Renal cortical epithelial cell (primary cell): ENCODE results near the gene ARHGEF16. TPM values are rescaled to one million over a fixed set of nuclear protein-coding genes. Genes with fewer than 3 reads are reported as not detected.

Source experiments
- DNase-seq: peaks from one replicate; pipeline ENCODE4 v3.0.0-alpha.2; 2011; ENCODE audit warnings: low read depth
- total RNA-seq: library from RNA; depleted of rRNA; stranded (reverse); fragments of >200 nt; gene quantifications from 2 replicates; pipeline ENCODE4 v1.2.3, GENCODE V29; 2014

ARHGEF16 gene
- total RNA-seq, 1 donor from 2014 or later, result 6.4 TPM

GRCh38 chr1:3422638-3423037 is 31.8 kb upstream of the ARHGEF16 start:
- DNase-seq, result no peak

GRCh38 chr1:3423245-3423829 is 31.1 kb upstream of the ARHGEF16 start:
- no peak for DNase-seq

GRCh38 chr1:3423896-3424611 is 30.4 kb upstream of the ARHGEF16 start:
- DNase-seq, result no peak

GRCh38 chr1:3425486-3426215 is 28.8 kb upstream of the ARHGEF16 start:
- DNase-seq, result no peak

- DNase-seq, result no peak
Observed at GRCh38 chr1:3426956-3427535, 27.4 kb upstream of the ARHGEF16 start.

GRCh38 chr1:3427711-3428704 is 26.5 kb upstream of the ARHGEF16 start:
- no peak for DNase-seq

GRCh38 chr1:3428899-3429298 is 25.6 kb upstream of the ARHGEF16 start:
- no peak for DNase-seq

- no peak for DNase-seq
Observed at GRCh38 chr1:3429320-3429719, 25.1 kb upstream of the ARHGEF16 start.

GRCh38 chr1:3429766-3430165 is 24.7 kb upstream of the ARHGEF16 start:
- DNase-seq, result no peak

GRCh38 chr1:3430406-3430805 is 24.1 kb upstream of the ARHGEF16 start:
- no peak for DNase-seq

- no peak for DNase-seq
Observed at GRCh38 chr1:3430820-3431219, 23.6 kb upstream of the ARHGEF16 start.

- no peak for DNase-seq
Observed at GRCh38 chr1:3431266-3431665, 23.2 kb upstream of the ARHGEF16 start.

GRCh38 chr1:3431686-3432085 is 22.8 kb upstream of the ARHGEF16 start:
- no peak for DNase-seq

GRCh38 chr1:3432306-3432705 is 22.2 kb upstream of the ARHGEF16 start:
- no peak for DNase-seq

- no peak for DNase-seq
Observed at GRCh38 chr1:3433076-3433475, 21.4 kb upstream of the ARHGEF16 start.

GRCh38 chr1:3433596-3434320 is 20.7 kb upstream of the ARHGEF16 start:
- DNase-seq, result no peak

GRCh38 chr1:3434406-3435110 is 19.9 kb upstream of the ARHGEF16 start:
- no peak for DNase-seq

GRCh38 chr1:3435666-3436065 is 18.8 kb upstream of the ARHGEF16 start:
- DNase-seq, result no peak

- no peak for DNase-seq
Observed at GRCh38 chr1:3436451-3436850, 18.0 kb upstream of the ARHGEF16 start.

GRCh38 chr1:3436901-3437300 is 17.6 kb upstream of the ARHGEF16 start:
- DNase-seq, result no peak
